WI38 (cell line): Measurements from ENCODE around the gene NXPH2.

Experiments used
- H3K4me3 ChIP-seq: 2 replicates; pipeline ENCODE4 v1.5.1; 2011; ENCODE audit warnings: low read depth, mild to moderate bottlenecking, control low read depth, low read length
- TF ChIP-seq, protein P1 (sequence below): IDR thresholded peaks from 2 replicates; pipeline ENCODE4 v1.5.1; 2012; ENCODE audit warnings: low read depth, mild to moderate bottlenecking, control low read depth, low read length

Gene NXPH2

DNA sequence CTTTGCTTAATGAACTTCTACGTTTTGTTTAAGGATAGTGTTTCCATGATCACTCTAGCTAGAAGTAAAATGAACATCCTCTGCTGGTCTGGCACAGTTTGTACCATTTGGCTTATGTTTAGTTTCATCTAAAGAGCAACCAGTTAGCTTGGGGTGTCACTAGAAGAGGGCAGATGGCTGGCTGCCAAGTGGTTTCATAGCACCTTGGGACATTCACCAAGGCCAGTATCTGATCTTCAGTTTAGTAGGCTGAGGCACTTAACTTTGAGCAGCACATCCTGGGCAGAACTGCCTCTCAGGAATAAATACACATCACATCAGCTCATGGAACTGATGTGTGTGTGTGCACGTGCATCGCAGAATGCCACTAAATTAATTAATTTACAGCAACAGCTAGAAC is 68.4 kb downstream of the NXPH2 start:
- TF ChIP-seq, protein P1, sequence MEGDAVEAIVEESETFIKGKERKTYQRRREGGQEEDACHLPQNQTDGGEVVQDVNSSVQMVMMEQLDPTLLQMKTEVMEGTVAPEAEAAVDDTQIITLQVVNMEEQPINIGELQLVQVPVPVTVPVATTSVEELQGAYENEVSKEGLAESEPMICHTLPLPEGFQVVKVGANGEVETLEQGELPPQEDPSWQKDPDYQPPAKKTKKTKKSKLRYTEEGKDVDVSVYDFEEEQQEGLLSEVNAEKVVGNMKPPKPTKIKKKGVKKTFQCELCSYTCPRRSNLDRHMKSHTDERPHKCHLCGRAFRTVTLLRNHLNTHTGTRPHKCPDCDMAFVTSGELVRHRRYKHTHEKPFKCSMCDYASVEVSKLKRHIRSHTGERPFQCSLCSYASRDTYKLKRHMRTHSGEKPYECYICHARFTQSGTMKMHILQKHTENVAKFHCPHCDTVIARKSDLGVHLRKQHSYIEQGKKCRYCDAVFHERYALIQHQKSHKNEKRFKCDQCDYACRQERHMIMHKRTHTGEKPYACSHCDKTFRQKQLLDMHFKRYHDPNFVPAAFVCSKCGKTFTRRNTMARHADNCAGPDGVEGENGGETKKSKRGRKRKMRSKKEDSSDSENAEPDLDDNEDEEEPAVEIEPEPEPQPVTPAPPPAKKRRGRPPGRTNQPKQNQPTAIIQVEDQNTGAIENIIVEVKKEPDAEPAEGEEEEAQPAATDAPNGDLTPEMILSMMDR = no peak
- no peak overlapping the region for H3K4me3 ChIP-seq

DNA sequence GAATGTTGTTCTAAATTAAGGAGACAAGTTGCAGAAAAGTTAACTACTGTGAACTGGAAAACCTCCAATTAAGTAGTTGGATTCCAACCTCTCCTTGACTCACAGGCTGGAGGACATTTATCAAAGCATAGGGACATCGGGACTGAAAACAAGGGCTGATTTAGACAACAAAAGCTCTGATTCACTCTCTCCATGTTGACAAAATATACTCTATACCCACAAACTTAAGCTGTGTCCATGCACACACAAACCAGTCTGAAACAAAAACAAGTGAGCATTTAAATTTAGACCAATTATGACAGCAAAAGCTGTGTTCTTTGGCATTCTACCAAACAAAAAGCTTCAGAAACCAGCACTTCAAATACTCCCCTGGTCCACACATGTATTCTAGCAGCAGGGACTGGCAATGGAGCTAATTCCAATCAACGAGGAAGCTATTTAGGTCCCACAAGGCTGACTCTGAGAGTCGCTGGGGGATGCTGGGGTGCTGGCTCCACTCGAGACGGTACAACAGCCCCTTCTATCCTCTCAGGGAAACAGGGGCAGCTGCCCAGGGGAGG is 71.4 kb downstream of the NXPH2 start:
- TF ChIP-seq, protein P1 = no peak
- no peak overlapping the region for H3K4me3 ChIP-seq

DNA sequence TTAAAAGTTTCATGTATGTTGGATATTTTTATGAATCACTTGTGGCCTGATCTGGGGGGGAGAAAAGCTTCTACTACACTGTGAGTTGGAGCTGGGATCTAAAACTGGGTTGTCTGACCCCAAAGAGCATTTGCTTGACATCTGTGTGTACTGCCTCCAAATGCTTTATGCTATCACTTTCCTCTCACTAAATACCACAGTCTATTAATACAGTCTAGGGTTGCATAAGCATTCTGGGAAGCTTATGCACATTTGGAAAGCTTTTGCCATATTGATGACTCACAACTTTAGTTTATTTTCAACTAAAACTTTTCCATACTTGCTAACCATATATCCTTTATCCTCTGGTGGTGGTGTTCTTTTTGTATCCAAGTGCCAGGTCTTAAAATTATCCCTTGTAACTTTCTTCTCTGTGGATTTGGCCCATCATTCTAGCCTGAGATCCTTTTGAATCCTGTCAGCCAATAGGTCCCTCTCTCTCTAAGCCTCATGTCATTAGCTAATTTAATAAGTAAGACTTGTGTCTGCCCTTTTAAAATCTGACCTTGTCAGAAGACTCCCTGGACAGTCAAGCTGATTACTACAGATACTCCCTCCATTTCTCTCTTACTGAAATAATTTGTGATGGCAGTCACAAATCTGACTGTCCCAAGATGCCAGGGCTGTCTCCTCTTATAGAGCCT is 72.7 kb downstream of the NXPH2 start:
- H3K4me3 ChIP-seq = no peak overlapping the region
- TF ChIP-seq, protein P1 = no peak

DNA sequence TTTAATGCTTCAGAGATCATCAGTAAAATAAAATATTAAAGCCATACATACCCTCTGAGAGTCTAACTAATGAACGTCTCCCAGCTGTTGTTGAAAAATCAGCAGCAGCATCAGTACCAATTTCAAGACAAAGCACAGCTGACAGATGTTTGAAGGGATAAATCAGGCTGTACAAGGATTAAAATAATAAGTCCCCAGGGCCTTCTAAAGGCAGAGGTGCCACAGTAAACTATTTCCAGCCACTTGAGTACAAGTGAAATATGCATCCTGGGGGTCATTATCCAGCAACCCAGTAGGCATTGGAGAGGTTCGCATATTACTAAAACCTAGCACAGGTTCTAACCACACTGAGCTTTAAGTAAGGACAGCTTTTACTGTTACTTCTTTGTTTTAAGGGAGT is 76.9 kb downstream of the NXPH2 start:
- H3K4me3 ChIP-seq = no peak overlapping the region
- TF ChIP-seq, protein P1 = no peak

DNA sequence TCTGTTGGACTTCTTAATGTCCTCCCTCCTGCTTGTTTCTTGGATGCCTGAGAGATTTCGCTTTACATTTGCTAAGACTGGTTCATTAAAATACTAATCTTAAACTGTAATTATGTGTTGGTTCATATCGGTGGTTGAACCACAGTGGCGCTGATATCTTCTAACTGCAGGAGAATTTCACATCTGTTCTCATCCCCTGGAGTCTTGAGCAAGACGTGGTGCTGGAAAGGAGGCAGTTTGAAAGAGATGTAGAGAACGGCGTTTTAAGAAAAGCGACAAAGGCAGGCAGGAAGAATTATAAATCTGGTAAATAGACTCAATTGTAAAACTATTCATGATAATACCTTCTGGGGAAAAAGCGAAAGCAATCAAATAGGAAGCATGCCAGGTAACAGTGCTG is 79.5 kb downstream of the NXPH2 start:
- TF ChIP-seq, protein P1 = no peak
- H3K4me3 ChIP-seq = no peak overlapping the region

DNA sequence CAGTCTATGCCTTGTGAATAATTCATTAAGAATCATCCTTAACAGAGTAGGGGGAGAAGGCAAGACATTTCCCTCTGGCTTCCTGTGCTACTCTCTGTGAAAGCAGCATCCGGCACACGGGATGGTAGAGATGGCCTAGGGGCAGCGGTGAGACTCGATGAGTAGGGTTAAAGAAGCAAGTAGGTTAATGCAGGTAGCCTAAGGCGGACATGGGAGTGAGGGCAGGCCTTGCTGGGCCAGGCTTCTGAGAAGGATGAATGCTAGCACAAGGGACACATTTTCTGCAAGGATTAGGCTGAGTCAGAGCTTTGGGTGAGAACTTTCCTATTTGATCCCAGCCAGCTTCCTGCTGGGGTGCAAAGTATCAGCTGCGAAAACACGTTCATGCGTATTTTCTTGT is 80.8 kb downstream of the NXPH2 start:
- TF ChIP-seq, protein P1 = no peak
- H3K4me3 ChIP-seq = no peak overlapping the region

DNA sequence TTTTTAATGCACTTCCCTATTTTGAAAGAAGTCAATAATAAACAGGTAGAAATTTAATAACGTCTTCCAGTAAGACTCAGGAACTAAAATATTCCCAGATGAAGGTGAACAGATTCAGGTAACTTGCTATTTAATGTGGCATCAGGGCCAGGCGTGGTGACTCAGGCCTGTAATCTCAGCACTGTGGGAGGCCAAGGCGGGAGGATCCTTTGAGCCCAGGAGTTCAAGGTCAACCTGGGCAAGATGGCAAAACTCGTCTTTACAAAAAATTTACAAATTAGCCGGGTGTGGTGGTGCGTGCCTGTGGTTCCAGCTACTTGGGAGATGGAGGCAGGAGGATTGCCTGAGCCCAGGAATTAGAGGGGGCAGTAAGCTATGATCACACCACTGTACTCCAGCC is 81.8 kb downstream of the NXPH2 start:
- H3K4me3 ChIP-seq = no peak overlapping the region
- TF ChIP-seq, protein P1 = no peak
